Neutrophil (primary cell): ENCODE measurements around the gene CEP131.

Experiments
- H3K27ac ChIP-seq: fragments of 200-600 bp; sonication (generic); 2 replicates; pipeline ENCODE4 v1.5.1; 2016; ENCODE audit warnings: mild to moderate bottlenecking, moderate library complexity
- H3K27me3 ChIP-seq: fragments of 200-600 bp; sonication (generic); 2 replicates; pipeline ENCODE4 v1.6.0; 2016; ENCODE audit warnings: mild to moderate bottlenecking
- H3K36me3 ChIP-seq: fragments of 200-600 bp; sonication (generic); 2 replicates; pipeline ENCODE4 v1.5.1; 2017
- H3K4me1 ChIP-seq, 2 experiments: fragments of 200-600 bp in 1 of 2; sonication (generic) in 1 of 2; 1 replicate in 1 of 2; 2 replicates in 1 of 2; pipeline versions ENCODE4 v1.5.1 to v1.6.1; 2013 to 2016; ENCODE audit warnings: low read depth in 1 of 2, low read length in 1 of 2, mild to moderate bottlenecking in 1 of 2, moderate library complexity in 1 of 2; ENCODE audit not compliant: control insufficient read depth in 1 of 2, insufficient read depth in 1 of 2
- H3K4me3 ChIP-seq, 2 experiments: fragments of 200-600 bp in 1 of 2; sonication (generic) in 1 of 2; 1 replicate in 1 of 2; 2 replicates in 1 of 2; pipeline ENCODE4 v1.5.1; 2013 to 2016; ENCODE audit warnings: low read depth in 1 of 2, low read length in 1 of 2, mild to moderate bottlenecking in 1 of 2, moderate library complexity in 1 of 2
- H3K9me3 ChIP-seq: fragments of 200-600 bp; sonication (generic); 2 replicates; pipeline ENCODE4 v1.5.1; 2016
- CTCF ChIP-seq: fragments of 200-600 bp; sonication (generic); IDR thresholded peaks from 2 replicates; pipeline ENCODE4 v1.5.1; 2016; ENCODE audit warnings: antibody characterized with exemption

The CEP131 gene

GRCh38 chr17:81260171-81260570 is 37.4 kb upstream of the CEP131 start:
- H3K9me3 ChIP-seq, result no peaks in the 10 kb centered on the region
- H3K4me1 ChIP-seq, result peaks cover 8 to 9% of the 10 kb centered on the region in 2 experiments
- no peak overlapping the region for H3K27ac ChIP-seq
- no peak for TF ChIP-seq CTCF
- H3K36me3 ChIP-seq, result peaks cover 93% of the 10 kb centered on the region
- H3K27me3 ChIP-seq, result no peaks in the 10 kb centered on the region
- no peak overlapping the region for H3K4me3 ChIP-seq

DNA sequence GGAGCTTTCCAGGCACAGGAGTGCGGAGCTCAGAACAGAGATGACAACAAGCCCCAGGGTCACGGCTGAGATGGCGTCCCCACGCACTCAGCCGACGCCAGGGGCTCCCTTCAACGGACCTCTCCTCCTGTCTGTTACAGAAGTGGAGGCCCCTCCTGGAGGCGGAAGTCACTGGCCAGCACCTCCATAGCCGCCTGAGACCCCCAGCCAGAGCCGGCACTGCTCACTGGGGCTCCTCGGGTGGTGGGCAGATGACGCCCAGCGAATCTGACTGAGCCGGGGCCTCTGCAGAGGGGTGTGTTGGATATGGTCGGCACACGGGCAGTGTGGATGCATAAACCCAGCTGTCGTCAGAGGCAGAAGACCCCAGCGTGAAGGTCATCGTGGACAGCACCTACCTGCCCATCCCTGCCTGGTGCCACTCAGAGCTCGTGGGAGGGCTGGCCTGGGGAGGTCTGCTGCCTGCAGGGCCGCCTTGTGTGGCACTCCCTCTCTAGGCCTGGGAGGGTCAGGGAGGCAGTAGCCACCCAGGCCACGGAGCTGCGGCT is 36.4 kb upstream of the CEP131 start:
- TF ChIP-seq CTCF, result no peak
- H3K27me3 ChIP-seq, result no peaks in the 10 kb centered on the region
- H3K27ac ChIP-seq, result no peak overlapping the region
- no peak overlapping the region for H3K4me3 ChIP-seq
- peaks cover 18% of the 10 kb centered on the region in 2 experiments for H3K4me1 ChIP-seq
- peaks cover 83% of the 10 kb centered on the region for H3K36me3 ChIP-seq
- no peaks in the 10 kb centered on the region for H3K9me3 ChIP-seq

GRCh38 chr17:81258292-81258691 is 35.5 kb upstream of the CEP131 start:
- peaks cover 81% of the 10 kb centered on the region for H3K36me3 ChIP-seq
- peaks cover 18% of the 10 kb centered on the region in 2 experiments for H3K4me1 ChIP-seq
- TF ChIP-seq CTCF, result no peak
- no peaks in the 10 kb centered on the region for H3K9me3 ChIP-seq
- no peak overlapping the region for H3K4me3 ChIP-seq
- no peak overlapping the region for H3K27ac ChIP-seq
- no peaks in the 10 kb centered on the region for H3K27me3 ChIP-seq

DNA sequence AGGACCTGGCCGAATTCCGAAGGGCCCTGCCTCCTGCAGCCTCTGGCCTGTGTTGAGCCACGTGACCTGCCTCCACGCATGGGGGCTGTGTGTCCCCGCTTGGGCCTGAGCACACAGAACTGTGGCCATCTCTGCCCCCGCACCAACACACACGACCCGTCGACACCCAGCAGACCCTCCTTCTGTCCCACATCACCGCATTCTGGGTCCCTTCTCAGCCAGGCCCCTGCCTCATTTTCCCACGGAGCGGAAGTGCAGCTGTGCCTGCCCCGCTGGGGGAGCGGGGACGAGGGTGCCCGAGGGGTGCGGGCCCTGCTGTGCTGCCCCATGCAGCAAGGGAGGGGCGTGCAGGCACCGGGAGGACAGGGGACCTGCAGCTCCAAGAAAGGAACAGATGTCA is 34.8 kb upstream of the CEP131 start:
- Histone ChIP-seq H3K36me3 (peaks cover 80% of the 10 kb centered on the region), H3K4me1 (peaks cover 18% of the 10 kb centered on the region in 2 experiments), H3K9me3 (no peaks in the 10 kb centered on the region), H3K27ac (no peak overlapping the region), H3K4me3 (no peak overlapping the region), H3K27me3 (no peaks in the 10 kb centered on the region)
- no peak for TF ChIP-seq CTCF

- Histone ChIP-seq H3K27ac (no peak overlapping the region), H3K9me3 (no peaks in the 10 kb centered on the region), H3K4me1 (peaks cover 18% of the 10 kb centered on the region in 2 experiments), H3K27me3 (no peaks in the 10 kb centered on the region), H3K4me3 (no peak overlapping the region), H3K36me3 (peaks cover 80% of the 10 kb centered on the region)
- TF ChIP-seq CTCF, result no peak
Measured at GRCh38 chr17:81256616-81257015, 33.9 kb upstream of the CEP131 start.
